GM19043 (cell line): ENCODE measurements around the gene OCSTAMP.

ENCODE experiments used
- ATAC-seq: cut with Tn5 transposase; IDR thresholded peaks from one replicate; pipeline ENCODE4 v1.9.1; 2021; ENCODE audit warnings: low read depth; ENCODE audit not compliant: unreplicated experiment

Gene OCSTAMP, protein sequence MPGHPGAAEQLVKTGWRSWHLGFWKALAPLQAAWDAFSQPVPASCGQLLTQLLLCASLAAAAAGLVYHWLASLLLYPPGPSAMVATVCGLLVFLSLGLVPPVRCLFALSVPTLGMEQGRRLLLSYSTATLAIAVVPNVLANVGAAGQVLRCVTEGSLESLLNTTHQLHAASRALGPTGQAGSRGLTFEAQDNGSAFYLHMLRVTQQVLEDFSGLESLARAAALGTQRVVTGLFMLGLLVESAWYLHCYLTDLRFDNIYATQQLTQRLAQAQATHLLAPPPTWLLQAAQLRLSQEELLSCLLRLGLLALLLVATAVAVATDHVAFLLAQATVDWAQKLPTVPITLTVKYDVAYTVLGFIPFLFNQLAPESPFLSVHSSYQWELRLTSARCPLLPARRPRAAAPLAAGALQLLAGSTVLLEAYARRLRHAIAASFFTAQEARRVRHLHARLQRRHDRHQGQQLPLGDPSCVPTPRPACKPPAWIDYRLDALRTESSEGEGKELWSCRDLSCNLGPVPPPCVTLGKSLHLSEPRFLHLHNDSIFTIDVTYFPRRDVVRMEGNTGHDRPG

DNA sequence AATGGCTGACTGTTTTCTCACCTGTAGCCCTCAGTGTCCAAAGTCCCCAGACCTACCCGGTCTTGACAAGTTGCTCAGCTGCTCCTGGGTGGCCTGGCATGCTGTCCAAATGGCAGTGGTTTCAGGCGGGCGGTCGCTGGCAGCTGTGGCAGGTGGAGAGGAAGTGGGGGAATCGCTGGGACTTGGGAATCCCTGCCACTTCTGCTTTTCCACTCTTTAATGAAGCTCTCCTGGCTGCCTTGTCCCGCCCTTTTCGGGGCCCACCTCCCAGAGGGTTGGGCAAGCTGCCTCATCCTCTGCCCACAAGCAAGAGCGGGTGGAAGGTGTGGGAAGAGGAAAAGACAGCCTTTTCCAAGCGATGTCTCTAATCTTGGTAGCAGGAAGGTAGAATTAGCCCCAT, at the start of gene OCSTAMP:
TSS of gene OCSTAMP (minus strand) at position 194 of the 400 bp plus-strand sequence. CDS start at position 100, 94 bp downstream.
- no peak for ATAC-seq

DNA sequence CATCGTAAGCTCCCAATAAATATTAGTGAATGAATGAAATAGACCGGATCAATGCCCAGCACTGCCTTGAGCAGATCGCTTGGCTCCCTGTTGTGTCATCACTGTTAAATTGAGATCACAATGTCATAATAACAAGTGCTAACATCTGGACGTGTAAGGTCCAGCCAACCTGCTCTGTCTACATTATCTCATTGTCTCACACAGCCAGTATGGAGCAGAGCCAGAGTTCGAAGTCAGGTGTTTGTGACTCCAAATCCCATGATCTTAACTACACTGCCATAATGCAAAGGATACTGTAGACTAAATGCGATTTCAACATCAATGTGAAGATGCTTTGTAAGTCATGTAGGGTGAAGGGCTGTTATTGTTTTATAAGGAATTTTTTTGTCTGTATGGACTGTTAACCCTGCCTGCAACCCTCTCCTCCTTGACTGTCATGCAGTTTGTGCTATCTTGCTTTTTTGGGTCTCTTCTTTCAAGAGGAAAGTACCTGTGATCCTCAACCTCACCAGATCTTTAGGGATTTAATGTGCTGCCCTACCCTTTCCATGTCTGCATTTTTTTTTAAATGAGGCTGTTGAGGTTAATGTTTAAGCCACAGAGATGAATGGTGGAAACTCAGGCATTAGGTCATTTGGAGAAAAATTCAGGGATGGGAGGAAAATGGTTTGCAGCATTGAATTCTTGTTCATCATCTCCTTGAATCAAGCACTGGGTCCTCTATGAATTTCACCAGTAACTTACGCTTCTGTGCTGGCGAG, 49.0 kb upstream of the OCSTAMP start:
- ATAC-seq = no peak

DNA sequence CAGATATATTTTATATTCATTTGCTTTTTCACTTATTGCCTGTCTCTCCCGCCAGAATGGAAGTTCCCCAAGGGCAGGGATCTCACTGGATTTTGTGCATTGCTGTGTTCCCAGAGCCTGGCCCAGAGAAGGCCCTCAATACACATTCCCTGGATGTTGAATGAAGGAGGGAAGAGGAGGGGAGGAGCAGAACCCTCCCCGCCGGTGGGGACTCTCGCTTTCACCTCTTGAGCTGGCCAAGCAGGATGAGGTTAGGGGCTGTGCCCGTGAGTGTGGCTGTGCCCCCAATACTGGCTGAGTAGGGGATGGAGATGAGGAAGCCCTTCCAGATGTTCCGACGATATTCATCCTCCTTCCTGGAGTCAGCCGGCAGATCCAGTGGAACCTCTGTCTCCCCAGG, 45.5 kb upstream of the OCSTAMP start:
- ATAC-seq = no peak

DNA sequence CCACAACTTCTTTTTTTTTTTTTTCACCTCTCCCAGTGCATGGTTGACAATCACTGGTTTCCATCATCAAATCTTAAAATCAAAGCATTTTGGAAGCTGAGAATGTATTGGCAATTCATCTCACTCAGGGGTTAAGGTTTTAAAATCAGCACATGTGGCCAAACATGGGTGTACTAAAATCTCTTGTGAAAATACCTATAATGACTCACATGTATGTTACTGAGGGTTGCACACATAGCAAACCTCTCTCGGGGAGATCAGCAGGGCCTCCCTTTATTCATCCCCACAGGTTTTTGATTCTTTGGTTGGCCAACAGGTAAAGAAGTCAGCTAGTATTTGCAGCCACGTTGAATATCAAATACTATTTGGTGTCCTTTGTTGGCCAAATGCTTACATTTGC, 44.3 kb upstream of the OCSTAMP start:
- ATAC-seq = no peak

DNA sequence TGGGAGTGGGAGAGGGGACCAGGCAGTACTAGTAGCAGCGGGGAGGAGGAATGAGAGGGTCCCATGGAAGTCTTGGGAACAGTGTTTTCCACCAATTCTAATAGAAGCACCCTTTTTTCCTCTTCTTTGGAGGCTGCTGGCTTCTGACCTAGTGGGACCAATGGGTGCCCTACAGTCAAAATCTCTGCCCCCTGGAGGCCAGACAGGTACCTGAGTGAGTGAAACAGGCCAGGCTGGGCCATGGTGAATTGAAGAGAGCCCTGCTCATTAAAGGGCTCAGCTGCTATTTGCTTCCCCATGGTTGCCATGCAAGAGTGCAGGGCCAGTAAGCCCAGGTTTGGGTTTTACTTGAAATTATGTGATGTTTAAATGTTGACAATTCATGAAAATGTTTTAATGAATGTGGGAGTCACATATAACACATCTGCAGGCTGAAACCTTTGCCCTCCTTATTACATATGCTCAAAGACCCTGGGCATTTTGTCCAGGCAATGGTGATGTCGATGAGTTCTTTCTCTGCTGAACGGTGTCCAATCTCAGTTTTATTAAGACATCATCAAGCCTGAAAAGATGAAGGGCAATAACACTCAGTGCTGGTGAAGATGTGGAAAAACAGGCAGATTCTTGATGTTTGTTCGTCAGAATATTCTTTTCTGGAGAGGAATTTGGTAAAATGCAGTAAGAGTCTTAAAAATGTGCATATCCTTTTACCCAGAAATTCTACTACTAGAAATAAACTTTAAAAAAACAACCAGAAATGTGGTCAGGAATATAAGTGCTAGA, 42.3 kb upstream of the OCSTAMP start:
- ATAC-seq = no peak

DNA sequence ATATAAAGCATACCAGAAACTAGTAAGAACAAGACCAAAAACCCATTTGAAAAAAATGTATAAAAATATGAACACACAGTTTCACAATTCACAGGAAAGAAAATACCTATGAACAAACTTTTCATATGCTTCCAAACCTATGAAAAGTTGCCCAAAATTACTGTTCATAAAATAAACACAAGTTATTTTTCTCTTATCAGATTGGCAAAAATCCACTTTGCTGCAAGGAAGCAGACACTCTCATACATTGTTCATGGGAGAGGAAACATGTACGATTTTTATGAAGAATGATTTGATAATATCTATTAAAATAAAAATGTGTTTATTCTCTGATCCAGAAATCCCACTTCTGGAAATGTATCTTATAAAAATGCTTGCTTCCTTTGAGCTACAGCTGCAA, 40.0 kb upstream of the OCSTAMP start:
- no peak for ATAC-seq

DNA sequence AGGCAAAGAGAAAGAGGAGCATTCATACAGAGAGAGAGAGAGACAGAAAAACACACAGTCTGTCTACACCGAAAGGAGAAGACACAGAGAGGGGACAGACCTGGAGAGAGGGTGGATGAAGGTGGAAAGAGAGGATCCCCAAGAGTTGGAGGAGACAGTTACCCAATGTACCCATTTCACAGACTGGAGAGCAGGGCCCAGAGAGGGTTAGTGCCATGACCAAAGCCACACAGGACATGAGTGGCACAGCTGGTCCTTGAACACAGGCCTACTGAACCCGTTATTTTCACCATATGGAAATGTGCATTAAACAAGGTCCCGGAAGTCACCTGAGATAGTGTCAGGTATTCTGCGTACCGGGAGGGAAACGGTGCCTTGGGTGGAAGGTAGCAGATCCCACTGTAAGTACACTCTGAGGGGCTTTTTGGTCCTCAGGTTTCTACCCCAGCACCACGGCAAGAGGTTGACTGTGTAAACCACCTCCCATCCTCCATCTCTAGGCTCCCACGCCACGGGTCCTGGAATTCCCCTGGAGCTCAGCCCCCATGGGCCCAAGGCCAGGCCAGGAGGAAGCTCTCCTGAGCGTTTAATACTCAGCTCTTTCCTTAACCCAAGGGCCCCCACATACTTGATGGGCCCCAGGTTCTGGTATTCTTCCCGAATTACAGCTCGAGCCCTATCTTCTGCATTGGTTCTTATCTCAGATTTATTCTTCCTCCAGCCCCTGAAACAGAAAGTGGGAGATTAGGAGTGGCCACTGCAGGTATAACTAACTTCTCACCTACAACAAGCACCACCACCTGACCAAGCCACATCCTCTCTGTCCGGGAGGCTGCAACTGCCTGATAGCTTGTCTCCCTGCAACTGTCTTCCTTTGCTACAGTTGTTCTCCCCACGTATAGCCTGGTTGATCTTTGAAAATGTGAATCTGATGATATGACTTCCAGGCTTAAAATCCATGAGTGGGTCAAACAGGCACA, 38.4 kb upstream of the OCSTAMP start:
- no peak for ATAC-seq

DNA sequence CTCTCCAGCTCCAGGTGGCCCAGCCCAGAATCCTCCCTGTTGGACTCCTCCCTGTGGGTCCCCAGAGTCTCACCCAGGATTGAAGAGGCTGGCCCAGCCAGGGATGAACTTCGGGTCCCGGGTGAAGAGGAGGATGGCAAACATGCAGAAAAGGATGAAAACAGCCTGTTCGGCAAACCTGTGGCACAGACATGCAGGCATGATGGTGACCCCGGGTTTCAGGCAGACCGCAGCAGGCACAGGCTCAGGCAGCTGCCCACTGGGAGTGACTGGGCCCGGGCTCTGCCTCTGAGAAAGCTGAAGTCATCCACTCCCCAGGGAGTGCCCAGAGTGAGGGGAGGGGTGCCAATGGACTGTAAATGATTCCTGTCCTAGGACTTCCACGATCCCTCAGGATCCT, 37.5 kb upstream of the OCSTAMP start:
- no peak for ATAC-seq

DNA sequence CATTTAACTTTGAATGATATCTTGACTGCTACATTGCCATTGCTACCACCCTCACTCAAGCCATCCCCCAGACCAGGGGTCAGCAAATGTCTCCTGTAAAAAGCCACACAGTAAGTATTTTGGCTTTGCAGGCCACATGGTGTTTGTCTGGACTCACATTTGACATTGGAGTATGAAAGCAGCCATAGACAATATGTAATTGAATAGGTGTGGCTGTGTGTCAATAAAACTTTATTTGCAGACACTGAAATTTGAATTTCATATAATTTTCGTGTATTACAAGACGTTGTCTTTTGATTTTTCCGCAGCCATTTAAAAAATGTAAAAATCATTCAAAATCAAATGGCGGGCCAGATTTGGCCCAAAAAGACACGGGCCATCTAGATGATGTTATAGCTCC, 36.3 kb upstream of the OCSTAMP start:
- no peak for ATAC-seq

DNA sequence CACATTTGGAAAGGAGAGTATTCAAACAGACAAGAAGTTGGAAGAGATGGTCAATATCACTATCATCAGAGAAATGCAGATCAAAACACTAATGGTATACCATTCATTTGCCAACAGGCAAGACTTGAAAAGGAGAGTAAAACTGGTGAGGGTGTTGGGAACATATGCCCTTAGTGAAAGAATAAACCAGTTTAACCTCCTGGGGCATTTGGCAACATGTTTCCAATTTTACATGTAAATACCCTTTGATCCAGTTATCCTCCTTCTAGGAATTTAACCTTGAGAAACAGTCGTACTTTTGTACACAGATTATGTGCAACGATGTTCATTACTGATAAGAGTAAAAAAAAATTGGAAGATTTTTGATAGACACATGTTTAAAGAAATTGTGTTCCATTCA, 34.1 kb upstream of the OCSTAMP start:
- no peak for ATAC-seq

DNA sequence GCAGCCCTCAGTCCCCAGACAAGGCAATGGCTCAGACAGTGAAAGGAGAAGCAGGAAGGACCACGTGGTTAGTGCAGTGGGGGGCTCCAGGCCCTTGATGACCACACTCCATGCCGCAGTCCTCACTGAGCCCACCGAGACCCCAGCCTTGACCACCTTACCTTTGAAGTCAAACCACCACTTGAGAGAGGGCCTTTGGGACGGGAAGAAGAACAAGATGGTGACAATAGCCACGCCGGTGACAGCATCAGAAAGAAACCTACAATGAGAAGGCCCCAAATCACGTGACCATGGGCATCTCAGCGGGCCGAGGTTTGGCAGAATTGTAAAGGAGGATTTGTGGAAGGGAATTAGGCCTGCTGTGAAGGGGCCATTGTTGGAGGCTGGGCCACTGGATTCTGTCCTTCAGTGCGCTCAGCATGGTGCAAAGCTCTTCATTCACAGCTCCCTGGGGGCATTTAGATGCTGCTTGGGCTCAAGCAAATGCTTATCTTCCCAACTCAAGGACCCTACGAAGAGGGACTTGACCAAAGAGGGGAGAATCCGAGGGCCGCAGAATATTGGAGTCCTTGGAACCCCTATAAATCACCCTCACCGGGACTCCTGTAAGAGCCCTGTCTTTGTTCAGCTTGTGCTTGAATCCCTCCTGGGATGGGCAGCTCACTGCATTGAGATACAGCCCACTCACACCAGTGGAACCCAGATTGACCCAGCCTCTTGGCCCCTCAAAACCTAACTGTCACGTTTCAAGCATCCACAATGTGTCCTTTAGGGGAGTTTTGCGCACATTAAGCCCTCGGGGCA, 33.2 kb upstream of the OCSTAMP start:
- ATAC-seq = no peak

DNA sequence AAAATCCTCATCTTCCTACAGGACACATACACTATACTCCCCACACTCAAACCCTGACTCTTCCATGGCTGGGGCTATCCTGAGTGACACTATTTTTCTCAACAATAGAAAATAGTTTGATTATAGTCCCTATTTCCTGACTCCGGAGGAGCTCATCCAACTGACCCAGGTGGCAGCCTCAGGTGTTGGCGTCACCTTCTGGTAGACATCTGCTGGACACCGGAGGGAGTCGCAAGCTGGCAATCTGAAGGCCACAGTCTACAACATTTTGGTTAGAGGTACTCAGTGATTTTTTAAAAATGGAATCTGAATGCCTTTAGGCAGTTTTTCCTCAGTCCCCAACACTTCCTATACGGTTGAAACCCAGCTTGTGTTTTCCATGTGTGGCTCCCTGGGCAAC, 32.2 kb upstream of the OCSTAMP start:
- ATAC-seq = no peak

DNA sequence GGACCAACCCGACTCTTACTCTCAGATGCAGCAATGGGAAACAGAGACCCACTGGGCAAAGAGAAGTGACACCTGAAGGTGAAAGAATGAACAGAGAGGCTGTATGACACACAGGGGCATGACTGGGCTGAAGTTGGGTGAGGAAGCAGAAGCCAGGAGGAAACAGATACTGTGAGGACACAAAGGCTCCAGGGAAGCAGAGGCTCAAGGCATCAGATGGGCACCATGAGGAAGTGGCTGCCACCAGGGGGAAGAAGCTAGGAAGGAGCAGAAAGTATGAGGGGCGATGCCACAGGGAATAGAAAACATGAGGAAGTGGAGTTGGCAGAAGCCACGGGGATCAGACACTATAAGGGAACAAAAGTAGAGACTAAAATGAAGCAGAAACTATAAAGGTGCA, 30.9 kb upstream of the OCSTAMP start:
- no peak for ATAC-seq

DNA sequence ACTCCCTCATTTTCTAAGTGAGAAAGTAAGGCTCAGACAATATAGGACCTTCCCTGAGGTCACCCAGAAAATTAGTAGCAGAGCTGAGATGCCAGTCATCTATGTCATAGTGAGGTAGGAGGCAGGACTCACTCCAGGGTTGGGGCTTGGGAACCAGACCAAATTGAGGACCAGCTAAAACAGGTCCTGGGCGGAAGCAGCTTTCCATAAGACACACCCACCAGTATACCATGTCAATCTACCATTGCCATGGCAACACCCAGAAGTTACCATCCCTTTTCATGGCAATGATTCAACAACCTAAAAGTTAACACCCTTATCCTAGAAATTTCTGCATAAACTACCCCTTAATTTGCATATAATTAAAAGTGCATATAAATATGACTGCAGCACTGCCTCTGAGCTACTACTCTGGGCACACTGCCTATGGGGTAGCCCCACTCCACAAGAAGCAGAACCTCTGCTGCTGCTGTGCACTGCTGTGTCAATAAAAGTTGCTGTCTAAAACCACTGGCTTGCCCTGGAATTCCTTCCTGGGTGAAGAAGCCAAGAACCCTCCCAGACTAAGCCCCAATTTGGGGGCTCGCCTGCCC, 30.3 kb upstream of the OCSTAMP start:
- ATAC-seq = no peak

DNA sequence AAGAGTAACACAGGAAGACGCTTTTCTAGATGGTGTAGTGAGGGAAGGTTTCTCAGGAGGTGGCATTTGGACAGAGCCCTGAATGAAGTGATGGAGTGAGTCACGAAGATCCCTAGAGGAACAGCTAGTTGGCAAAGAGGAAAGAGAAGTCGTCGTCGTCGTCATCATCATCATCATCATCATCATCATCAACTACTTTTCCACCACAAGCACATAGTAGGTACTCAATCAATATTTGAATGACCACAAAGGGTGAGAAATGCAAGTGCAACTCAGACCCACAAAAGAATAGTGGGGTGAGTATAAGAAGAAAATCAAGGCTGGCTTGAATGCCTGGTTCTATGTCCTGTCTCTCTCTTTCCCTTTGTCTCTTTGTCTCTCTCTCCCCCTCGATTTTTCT, 28.3 kb upstream of the OCSTAMP start:
- ATAC-seq = no peak

DNA sequence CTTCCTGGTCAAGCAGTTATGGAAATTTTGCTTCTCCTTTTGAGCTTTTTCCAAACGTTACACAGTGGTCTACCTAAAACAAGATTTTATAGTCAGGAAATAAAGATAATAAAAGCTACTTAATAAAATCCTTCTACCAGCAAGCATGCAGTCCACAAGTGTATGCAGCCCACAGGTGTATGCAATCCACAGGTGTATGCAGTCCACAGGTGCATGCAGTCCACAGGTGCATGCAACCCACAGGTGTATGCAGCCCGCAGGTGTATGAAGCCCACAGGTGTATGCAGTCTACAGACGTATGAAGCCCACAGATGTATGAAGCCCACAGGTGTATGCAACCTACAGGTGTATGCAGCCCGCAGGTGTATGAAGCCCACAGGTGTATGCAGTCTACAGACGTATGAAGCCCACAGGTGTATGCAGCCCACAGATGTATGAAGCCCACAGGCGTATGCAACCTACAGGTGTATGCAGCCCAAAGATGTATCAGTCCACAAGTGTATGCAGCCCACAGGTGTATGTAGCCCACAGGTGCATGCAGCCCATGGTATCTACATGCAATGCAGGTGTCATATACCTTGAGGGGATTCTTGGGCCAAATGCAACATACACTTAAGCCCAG, 26.4 kb upstream of the OCSTAMP start:
- no peak for ATAC-seq

DNA sequence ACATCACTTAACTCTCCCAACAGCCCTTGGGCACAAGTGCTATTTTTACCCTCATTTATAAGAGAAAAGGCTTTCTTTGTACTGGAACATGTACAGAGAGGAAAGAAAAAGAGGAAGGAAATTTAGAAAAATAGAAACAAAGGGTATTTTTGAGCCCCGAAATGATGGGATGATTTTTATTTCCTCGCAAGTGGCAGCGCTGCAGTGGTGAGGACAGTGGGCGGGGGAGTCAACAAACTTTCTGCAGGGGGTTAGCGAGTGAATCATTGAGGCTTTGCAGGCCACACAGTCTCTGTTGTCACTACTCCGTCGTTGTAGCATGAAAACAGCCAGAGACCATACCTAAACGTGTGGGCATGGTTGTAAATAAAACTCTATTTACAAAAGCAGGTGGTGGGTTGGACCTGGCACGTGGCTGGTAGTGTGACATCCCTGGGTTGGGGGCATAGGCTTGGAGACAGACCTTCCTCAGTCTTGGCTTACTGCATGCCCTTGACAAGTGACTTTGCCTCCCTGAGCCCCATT, 25.5 kb upstream of the OCSTAMP start:
- no peak for ATAC-seq

DNA sequence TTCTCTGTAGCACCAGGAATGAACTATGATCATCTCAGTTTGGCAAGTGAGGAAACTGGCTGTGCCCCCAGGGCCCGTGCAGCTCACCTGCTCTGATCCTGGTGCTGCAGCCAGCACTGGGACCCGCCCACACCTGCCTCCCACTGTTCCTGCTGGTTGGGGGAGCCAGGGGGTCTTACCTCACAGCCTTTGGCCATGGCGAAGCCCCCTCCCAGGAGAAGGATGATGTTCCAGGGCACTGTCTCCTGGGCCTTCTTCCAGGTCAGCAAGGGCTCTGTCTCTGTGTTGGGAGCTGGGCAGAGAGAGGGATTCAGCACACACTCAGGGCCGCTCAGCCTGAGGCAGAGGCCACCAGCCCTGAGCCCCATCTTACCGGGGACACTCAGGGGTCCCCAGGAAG, 24.9 kb upstream of the OCSTAMP start:
- ATAC-seq = no peak
